ENCODE measurements around the gene DOCK3.

- no peak for TF ChIP-seq EP300 (IDR thresholded peaks at IDR 0.05)
- TF ChIP-seq CTCF (IDR thresholded peaks at IDR 0.05): no peak
Observed at GRCh38 chr3:51173518-51174271, 499.0 kb downstream of the DOCK3 start.

All from ovary (tissue), 3 donors.